Measurements from ENCODE around the gene TRPC6. TPM values are rescaled to one million over a fixed set of nuclear protein-coding genes. Genes with fewer than 3 reads are reported as not detected.

TRPC6 gene
- total RNA-seq, 1 experiment from 2014 or later, result not detected

Small RNAs within 50 kb of the gene (small RNA-seq; reads per million reads assigned to genes)
- not detected for gene MIR3920
